HG03565 (cell line): Measurements from ENCODE around the gene ASPN.

Experiments used
- ATAC-seq: cut with Tn5 transposase; IDR thresholded peaks from one replicate; pipeline ENCODE4 v1.9.1; 2021; ENCODE audit warnings: mild to moderate bottlenecking, moderate library complexity; ENCODE audit not compliant: unreplicated experiment

The ASPN gene

DNA sequence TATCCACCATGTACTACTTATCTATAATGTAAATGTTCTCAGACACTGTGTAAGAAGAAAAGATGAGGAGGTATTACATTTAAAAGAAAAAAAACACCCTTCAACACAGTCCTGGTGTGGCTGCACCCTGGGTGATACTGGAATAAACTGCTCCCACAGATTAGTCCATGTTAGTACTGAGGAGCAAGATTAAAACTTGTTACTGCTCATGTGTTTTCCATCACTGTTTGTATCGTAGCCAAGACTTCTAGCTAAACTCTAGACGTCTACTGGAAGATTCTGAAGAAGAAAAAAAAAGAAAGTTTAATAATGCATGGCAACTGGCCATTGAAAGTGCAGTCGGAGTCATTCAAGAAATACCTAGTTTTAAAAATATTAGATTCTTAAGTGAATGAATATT lies at the start of gene ASPN:
Gene ASPN, minus strand, starts transcription at position 178 of the 400 bp plus-strand sequence.
- ATAC-seq: no peak

DNA sequence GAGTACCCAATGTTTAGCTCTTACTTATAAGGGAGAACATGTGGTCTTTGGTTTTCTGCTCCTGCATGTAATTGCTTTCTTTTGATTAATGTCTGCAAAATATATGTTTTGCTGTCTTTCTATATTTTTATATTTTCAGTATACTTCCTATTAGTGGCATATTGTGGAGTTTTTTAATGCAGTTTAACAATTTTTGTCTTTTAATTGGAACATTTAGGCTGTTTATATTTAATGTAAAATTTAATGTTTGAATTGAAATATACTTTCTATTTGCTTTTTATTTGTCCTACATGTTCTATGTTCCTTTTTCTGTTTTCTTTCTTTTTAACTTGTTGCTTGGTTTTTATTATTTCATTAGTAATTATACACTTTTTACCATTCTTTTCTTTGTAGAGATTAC lies 48.6 kb upstream of the ASPN start:
- ATAC-seq: no peak

DNA sequence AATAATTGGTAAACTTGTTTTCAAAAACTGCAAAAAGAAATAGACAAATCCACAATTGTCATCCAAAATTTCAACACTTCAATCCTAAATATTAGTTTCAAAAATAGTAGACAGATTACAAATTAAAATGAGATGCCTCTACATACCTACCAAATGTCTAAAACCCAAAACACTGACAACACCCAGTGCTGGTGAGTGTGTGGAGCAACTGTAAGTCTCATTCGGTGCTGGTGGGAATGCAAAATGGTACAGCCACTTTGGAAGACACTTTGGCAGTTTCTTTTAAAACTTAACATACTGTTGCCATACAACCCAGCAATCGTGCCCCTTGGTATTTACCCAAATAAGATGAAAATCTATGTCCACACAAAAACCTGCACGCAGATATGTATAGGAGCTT lies 46.8 kb upstream of the ASPN start:
- no peak for ATAC-seq

DNA sequence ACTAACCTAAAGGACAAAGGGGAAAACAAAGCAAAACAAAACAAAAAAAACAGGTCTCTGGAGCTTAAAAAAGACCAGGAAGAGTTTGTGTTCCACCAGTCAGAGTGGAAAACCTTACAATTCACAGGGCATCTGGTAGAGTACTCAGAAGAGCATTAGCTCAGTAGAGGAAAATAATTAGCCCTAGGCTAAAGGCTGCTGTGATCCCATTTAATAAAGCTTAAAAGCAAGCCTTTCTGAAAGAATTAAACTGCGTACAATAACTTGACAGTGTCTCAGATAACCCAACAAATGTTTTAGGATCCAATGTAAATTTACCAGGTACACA lies 46.2 kb upstream of the ASPN start:
- no peak for ATAC-seq

DNA sequence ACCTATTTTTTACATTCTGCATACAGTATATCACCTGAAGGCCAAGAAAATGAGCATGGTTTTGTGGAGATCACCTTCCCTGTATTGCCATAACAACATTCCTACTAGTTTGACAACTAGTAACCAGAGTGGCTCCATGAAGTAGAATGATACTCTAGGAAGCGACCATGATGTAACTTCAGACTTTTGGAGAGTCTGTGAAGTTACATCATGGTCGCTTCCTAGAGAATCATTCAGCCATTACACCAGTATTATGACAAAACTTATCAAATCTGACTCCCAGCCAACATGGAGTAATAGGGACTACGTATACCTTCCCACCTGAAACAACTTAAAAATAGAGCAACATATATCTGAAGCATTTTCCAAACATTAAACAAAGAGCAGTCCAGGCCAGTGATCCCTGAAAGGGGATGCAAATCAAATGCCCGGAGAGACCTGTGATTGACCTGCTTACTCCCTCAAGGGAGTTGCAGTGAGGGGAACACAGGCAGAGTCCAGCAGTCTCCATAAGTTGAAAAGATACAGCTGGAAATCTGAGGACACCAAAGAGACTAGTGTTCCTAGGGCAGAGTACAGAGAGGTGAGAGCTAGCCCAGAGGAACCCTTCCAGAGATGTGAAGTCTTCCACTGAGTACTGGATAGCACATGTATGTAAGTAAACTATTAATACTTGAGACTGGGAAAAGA lies 45.7 kb upstream of the ASPN start:
- no peak for ATAC-seq

DNA sequence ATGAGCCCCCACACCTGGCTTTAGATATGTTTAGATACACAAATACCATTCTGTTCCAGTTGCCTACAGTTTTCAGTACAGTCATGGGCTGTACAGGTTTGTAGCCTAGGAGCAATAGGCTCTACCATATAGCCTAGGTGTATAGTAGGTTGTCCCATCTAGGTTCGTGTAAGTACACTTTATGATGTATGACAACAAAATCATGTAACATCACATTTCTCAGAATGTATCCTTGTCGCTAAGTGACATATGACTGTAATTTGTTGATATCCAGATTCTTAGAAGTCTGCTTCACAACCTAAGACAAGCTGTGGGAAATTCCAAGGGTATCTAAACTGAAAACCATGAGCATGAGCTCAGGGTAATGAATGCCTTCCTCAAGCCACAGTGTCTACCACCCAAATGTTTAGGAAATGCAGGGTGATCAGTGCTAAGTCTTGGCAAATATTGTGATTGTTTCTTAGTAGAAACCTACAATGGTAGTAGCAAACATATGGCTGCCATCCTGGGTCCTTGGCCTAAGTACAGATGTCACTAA lies 45.1 kb upstream of the ASPN start:
- ATAC-seq: no peak

DNA sequence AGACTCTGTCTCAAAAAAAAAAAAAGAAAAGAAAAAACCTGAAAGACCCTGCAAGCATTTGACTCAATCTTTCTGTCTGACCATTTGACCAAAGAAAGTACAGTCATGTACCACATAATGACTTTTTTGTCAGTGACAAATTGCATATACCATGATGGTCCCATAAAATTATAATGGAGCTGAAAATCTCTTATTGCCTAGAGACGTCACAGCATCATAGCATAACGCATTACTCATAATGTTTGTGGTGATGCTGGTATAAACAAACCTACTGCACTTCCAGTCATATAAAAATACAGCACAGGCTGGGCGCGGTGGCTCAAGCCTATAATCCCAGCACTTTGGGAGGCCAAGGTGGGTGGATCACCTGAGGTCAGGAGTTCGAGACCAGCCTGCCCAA lies 43.0 kb upstream of the ASPN start:
- ATAC-seq: no peak

DNA sequence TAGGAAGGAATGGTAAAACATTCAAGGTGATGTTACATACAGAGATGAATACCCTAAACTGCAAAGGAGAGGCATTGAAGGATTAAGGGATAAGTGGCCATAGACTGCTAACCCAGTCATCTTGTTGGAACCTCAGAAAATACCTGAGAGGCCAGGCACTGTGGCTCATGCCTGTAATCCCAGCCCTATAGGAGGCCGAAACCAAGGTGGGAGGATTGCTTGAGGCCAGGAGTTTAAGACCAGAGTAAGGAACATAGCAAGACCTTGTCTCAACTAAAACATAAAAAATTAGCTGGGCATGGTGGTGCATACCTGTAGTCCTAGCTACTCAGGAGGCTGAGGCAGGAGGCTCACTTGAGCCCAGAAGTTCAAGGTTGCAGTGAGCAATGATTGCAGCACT lies 42.6 kb upstream of the ASPN start:
- no peak for ATAC-seq

DNA sequence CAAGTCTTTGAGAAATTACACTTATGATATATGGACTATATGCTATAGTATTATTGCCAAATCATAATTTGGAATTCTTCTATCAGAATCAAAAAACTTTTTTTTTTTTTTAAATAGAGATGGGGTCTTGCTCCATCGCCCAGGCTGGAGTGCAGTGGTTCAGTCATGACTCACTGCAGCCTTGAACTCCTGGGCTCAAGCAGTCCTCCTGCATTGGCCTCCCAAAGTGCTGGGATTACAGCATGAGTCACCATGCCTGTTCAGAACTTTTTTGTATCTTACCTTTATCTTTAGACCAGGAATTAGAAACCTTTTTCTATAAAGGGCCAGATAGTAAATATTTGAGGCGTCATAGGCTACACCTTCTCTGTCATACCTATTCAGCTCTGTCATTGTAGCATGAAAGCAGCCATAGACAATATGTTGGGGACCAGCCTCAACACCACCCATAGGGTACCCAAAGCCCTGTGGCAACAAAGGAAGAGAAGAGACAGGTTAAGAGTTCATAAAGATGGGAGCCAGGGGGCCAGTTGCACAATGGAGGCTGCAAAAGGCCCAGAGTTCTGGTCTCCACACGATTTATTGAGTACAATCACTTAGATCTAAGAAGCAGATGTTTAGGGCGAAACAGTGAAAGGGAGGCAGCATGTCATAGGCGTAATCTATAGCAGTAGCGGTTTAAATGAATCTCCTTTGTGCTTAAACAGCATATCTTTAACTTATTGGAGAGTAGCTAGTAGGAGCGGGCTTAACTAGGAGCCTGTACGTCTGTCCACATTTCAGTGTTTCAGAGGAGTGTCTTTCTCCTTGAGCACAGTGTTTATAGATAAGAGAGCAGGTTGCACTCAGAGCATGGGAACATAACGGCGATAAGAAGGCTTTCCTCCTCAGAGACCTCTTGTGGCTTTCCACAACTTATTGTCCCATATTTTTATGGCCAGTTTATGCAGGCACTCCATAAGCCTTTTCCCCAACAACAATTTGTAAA lies 41.0 kb upstream of the ASPN start:
- no peak for ATAC-seq

DNA sequence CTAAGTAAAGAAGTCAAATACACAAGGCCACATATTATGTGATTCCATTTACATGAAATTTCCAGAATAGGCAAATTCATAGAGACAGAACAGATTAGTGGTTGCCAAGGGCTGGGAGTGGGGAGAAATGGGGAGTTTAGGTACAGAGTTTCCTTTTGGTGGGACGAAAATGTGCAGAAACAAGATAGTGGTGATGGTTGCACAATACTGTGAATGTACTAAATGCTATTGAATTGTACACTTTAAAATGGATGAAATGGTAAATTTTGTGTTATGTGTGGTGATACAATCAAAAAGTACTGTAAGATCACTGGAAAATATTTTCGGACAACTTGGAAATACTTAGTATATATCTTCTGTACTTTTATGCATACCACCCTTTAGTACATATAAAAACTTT lies 38.5 kb upstream of the ASPN start:
- ATAC-seq: no peak

DNA sequence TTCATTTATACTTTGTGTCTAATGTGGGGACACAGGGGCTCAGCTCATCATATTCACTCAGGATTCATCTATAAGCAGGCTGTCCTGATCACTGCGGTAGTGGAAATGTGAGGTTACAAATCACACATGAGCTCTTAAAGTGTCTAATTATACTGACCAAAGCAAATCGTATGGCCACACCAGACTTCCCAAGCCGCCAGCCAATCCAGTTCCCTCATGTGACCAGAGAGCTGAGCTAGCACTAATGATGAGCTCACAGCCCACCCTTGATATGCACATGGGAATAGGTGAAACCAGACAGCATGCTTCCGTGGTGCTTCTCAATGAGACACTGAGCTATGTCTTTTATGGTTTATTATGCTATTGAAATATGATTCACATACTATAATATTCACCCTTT lies 35.9 kb upstream of the ASPN start:
- ATAC-seq: no peak

DNA sequence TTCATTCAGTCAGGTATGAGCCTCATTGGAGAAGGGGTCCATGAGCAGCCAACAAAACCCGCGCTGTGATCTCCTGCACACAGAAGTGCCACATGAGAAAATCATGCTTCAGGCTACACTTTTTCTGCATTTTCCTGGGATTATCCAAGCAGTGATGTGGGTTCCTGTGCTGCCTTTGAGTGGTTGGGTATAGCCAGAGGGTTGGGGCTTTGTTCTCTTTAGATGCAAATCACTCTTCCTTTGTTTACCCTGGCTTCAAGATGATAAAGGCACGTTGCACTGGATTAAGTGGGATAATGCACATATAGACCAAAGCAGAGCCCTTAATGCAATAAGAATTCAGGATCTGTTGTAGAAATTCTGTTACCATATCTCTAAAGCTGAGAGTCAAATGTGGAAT lies 34.7 kb upstream of the ASPN start:
- ATAC-seq: no peak

DNA sequence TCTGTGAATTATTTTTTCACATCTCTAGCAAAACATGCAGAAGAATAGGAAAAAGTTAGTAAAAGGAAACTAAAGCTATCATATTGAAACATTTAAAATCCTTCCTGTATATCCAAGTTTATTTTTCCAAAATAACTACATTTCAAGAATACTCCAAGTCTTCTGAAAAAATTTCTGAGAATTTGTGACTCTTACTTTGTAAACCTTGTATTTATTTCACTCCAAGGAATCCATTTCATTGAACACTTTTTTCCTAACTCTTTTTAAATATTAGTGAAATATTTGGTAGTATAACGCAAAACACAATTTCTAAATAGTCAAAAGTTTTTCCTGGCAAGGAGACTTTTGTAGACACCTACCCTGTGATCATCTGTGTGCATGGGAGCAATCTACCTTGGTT lies 34.2 kb upstream of the ASPN start:
- ATAC-seq: no peak

DNA sequence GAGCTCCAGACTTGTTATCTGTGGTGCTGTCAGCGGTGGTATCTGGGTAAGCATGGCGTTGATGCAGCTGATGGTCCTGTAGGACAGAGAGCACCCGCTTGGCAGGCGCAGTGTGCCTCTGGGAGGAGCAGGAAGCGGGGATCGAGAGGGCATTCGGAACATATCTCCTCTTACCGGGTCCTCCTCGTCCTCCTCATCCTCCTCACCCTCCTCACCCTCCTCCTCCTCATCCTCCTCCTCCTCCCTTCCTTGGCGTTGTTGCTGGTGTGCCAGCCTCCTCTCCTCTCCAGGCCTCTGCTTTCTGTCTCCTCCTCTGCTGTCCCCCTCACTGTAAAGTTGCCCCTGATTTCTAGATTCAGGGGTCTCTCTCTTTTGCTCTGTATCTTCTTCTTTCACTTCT lies 32.3 kb upstream of the ASPN start:
- no peak for ATAC-seq

DNA sequence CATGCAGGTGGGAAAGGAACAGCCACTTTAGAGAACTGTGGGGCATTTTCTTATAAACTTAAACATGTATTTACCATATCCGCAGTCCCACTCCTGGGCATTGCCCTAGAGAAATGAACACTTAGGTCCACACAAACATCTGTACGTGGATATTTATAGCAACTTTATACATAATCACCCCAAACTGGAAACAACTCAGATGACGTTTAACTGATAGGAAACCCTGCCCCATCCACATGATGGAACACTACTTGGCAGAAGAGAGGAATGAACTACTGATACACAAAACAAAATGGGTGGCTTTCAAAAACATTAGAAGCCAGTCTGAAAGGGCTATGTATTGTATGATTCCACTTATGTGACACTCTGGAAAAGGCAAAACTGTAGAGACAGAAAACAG lies 31.0 kb upstream of the ASPN start:
- no peak for ATAC-seq

DNA sequence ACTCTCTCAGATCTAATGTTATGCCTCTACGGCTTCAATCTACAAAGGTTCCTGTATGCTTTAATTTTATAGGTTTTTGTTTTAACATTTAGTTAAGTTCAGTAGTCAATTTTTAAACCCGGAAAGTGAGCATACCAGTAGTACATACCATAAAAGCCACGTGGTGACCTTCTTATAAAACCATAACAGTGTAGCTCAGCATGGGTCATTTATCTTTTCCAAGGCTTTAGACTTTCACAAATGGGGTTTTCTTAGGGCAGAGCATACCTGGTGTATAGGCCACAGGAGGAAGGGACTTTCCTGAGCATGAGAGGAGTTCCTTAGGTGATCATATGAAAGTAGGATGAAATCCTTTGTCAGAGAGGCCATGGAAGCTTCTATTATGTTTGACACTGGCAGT lies 30.3 kb upstream of the ASPN start:
- ATAC-seq: no peak

DNA sequence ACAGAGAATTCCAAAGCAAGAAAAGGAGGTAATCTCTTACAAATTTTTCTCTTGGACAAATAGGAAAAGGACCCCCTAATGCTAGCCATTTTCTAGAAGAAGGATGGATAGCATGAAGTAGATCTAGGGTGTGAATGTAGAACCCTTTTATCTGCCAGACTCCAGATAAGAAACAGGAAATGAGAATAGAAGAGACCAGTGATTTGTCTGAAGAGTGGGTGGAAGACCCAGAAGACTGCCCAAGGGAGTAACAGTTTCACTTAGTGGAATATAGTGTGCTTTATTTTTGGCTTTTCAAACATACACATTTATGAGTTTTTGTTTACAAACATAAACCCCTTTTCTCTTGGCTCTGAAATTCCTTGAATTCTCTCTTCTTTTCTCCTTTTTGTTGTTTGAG lies 28.4 kb upstream of the ASPN start:
- ATAC-seq: no peak

DNA sequence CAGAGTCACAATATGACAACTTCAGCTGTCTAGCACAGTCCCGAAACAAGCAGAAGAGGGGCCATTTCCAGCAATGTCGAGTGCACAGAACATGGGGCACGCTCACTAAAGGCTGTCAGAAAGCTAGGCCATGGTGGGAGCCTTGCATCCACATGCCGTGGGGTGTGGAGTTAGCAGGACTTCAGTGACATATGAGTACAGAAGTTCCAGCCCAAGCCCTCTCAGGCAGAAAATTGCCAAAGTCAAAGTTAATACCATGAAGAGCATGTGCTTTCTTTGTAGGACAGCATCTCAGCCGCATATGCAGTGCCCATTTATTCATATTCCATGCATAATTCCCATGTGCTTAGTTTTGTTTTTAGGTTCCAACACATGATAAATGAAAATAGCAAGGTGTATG lies 26.7 kb upstream of the ASPN start:
- no peak for ATAC-seq

DNA sequence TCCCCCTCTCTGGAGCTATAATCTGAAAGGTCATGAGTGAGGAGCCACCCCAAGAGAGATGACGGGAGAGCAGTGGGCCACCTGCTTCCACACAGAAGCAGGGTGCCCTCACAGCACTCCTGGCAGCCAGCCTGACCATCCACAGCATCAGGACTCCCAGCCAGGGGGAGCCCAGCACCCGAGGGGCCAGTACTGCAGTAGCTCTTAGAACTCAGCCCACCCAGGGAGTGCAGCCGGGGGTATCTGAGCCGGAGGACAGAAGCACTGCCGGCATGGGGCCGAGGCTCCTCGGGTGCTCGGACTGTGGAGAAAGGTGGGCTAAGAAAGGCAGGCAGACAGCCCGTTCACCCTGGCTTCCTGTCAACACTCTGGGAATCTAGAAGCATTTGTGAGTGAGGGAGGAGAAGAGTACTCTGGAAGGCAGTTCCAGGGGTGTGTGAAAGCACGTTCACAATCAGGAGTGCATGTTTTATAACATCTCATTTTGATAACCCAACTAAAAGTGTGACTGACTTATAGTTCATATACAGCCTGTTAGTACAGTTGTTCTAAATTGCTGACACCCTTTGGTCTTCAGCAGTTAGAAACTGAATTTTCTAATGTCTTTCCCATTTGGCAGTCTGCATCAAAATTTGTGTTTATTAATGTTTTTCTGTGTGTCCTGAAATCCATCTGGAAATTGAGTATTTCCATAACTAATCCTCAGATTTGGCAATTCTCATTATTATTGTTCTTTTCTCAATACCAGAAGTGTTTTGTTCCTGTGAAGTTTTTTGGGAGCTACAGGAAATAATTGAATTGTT lies 25.9 kb upstream of the ASPN start:
- ATAC-seq: no peak

DNA sequence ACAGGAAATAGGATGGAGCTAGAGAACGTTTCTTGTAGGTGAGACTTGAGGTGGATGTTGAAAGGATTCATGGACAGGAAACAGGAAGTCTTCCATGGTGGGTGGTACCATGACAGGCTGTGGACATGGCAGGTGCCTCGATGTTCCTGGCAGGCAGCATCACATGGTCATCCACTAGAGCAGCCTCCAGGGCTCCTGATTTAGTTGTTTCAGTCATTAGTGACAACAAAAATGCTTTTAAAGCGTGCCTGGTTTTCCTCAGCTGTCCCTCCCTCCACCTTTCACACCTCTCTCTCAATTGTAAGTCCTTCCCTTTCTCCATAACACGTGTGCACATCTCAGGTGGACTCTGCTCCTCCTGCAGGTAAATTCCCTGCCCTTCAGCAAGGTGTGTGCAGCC lies 25.2 kb upstream of the ASPN start:
- no peak for ATAC-seq

DNA sequence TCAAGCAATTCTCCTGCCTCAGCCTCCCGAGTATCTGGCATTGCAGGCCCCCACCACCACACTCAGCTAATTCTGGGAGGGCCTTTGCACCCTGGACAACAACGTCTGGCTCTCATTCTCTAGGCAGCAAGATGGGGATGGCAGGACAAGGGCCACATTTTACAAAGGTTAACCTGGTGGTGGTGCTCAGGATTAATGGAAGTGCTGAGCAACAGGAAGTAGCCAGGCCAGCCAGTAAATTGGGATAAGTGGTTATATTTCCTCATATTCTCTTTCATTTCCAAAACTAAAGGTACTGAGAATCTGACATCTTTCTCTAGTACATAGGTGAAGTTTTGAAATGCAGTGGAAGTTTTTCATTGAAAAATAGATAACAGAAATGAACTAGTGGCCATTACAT lies 24.7 kb upstream of the ASPN start:
- ATAC-seq: no peak
